ENCODE measurements around the gene CCNH.

The CCNH gene

DNA sequence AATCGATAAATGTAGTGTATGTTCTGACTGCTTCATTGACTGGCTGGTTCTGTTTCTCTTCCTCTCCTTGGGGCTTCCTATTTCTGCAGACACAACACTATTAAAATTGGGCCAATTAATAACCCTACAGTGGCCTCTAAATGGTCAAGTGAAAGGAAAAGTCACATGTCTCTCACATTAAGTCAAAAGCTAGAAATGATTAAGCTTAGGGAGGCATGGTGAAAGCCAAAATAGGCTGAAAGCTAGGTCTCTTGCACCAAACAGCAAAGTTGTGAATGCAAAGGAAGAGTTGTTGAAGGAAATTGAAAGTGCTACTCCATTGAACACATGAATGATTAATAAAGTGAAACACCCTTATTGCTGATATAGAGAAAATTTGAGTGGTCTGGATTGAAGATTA, 58.2 kb downstream of the CCNH start:
- no peak for DNase-seq

GRCh38 chr5:87347841-87348240, 64.9 kb downstream of the CCNH start:
- no peak for DNase-seq

DNA sequence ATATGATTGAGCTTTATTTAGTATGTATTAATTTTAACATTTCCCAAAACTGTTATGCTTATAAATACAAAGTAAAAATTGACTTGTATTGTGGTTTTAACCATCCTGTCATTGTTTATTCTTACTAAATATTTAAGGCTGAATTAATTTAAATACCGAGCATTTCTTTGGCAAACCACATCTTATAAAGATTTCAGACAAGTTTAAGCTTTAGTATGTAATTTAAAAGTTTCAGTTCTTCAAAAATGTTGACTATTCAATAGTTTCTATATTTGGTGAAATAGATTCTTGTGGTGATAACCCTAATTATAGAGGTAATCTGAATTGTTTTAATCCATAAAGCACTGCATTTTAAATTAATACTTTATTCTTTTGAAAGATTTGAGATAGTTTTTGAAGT, 65.5 kb downstream of the CCNH start:
- no peak for DNase-seq

Data from CD4-positive, alpha-beta T cell treated with Interleukin-4 for 1 hour (primary cell).